Measurements from ENCODE around the gene NELL1. TPM values are rescaled to one million over a fixed set of nuclear protein-coding genes. Genes with fewer than 3 reads are reported as not detected.
A peak's percentile ranks its signal among the peaks of the same experiment; 100 is the strongest.

The NELL1 gene
- total RNA-seq, 1 donor from 2014 or later: not detected

GRCh38 chr11:20668131-20668809 lies 1.1 kb upstream of the NELL1 start:
- no peak for DNase-seq (ENCODE audit: low read depth)

GRCh38 chr11:20669820-20670684 lies 666 bp downstream of the NELL1 start:
- DNase-seq (ENCODE audit: low read depth): no peak

- no peak for DNase-seq (ENCODE audit: low read depth)
Measured at GRCh38 chr11:20670932-20671403, 1.6 kb downstream of the NELL1 start.

GRCh38 chr11:20671856-20672546 lies 2.6 kb downstream of the NELL1 start:
- no peak for DNase-seq (ENCODE audit: low read depth)

GRCh38 chr11:20672575-20672974 lies 3.2 kb downstream of the NELL1 start:
- no peak for DNase-seq (ENCODE audit: low read depth)

- no peak for DNase-seq (ENCODE audit: low read depth)
Measured at GRCh38 chr11:20676658-20677057, 7.3 kb downstream of the NELL1 start.

- no peak for DNase-seq (ENCODE audit: low read depth)
Measured at GRCh38 chr11:20688761-20689160, 19.4 kb downstream of the NELL1 start.

GRCh38 chr11:20707876-20708275 lies 38.5 kb downstream of the NELL1 start:
- DNase-seq (ENCODE audit: low read depth): no peak

- no peak for DNase-seq (ENCODE audit: low read depth)
Measured at GRCh38 chr11:20712912-20713311, 43.5 kb downstream of the NELL1 start.

GRCh38 chr11:20715464-20715863 lies 46.1 kb downstream of the NELL1 start:
- no peak for DNase-seq (ENCODE audit: low read depth)

GRCh38 chr11:20715931-20716330 lies 46.5 kb downstream of the NELL1 start:
- DNase-seq (ENCODE audit: low read depth): no peak

GRCh38 chr11:20719821-20720220 lies 50.4 kb downstream of the NELL1 start:
- no peak for DNase-seq (ENCODE audit: low read depth)

GRCh38 chr11:20723366-20723765 lies 54.0 kb downstream of the NELL1 start:
- DNase-seq (ENCODE audit: low read depth): peak; percentile 35

- peak; percentile 1 for DNase-seq (ENCODE audit: low read depth)
Measured at GRCh38 chr11:20729597-20730105, 60.3 kb downstream of the NELL1 start.

- peak; percentile 2 for DNase-seq (ENCODE audit: low read depth)
Measured at GRCh38 chr11:20731676-20732215, 62.4 kb downstream of the NELL1 start.

- DNase-seq (ENCODE audit: low read depth): no peak
Measured at GRCh38 chr11:20739107-20739506, 69.7 kb downstream of the NELL1 start.

- no peak for DNase-seq (ENCODE audit: low read depth)
Measured at GRCh38 chr11:20739577-20739976, 70.2 kb downstream of the NELL1 start.

- no peak for DNase-seq (ENCODE audit: low read depth)
Measured at GRCh38 chr11:20754933-20755332, 85.5 kb downstream of the NELL1 start.

- DNase-seq (ENCODE audit: low read depth): no peak
Measured at GRCh38 chr11:20759541-20759940, 90.2 kb downstream of the NELL1 start.

GRCh38 chr11:20760811-20761210 lies 91.4 kb downstream of the NELL1 start:
- no peak for DNase-seq (ENCODE audit: low read depth)

- no peak for DNase-seq (ENCODE audit: low read depth)
Measured at GRCh38 chr11:20762116-20762844, 92.9 kb downstream of the NELL1 start.
